ENCODE results near the gene ELOVL5.

- no peak for TF ChIP-seq CEBPB (IDR thresholded peaks at IDR 0.05)
- no peak for TF ChIP-seq TAF1 (IDR thresholded peaks at IDR 0.05; ENCODE audit: low read depth)
- TF ChIP-seq EP300 (IDR thresholded peaks at IDR 0.05; ENCODE audit: borderline replicate concordance) = no peak
- no peak for TF ChIP-seq RAD21 (IDR thresholded peaks at IDR 0.05; ENCODE audit: low read depth)
- no peak for TF ChIP-seq YY1 (IDR thresholded peaks at IDR 0.05; ENCODE audit: low read depth)
- no peak for TF ChIP-seq FOXM1 (IDR thresholded peaks at IDR 0.05; ENCODE audit: borderline replicate concordance, low read depth)
- no peak for TF ChIP-seq MAX (IDR thresholded peaks at IDR 0.05)
- no peak for TF ChIP-seq REST (IDR thresholded peaks at IDR 0.05; ENCODE audit: low read depth)
- no peak for TF ChIP-seq EGR1 (IDR thresholded peaks at IDR 0.05)
Measured at GRCh38 chr6:53320964-53321363, 27.8 kb downstream of the ELOVL5 start.

All from Ishikawa (cell line).